ENCODE measurements around the gene TRMT44.

Gene TRMT44

GRCh38 chr4:8502836-8503585, 62.4 kb downstream of the TRMT44 start:
- no peaks in the 10 kb centered on the region for H3K79me2 ChIP-seq (ENCODE audit: insufficient read depth, low read length)
- ATAC-seq (ENCODE audit: insufficient read depth, low read depth) (no peak), DNase-seq (no peak)
- no peak overlapping the region for H3K9ac ChIP-seq (ENCODE audit: low read depth, low read length)
- no peak overlapping the region for H3K4me2 ChIP-seq (ENCODE audit: insufficient read depth, low read length)
- no peaks in the 10 kb centered on the region for H3K4me1 ChIP-seq (ENCODE audit: insufficient read depth, low read length)
- no peak overlapping the region for H3K4me3 ChIP-seq (ENCODE audit: low read depth in 1 of 2, low read length in 2 of 2)
- peaks cover 6% of the 10 kb centered on the region for H3K27me3 ChIP-seq (ENCODE audit: insufficient read depth, low read length, poor library complexity)
- H3K9me3 ChIP-seq (ENCODE audit: insufficient read depth, low read length, severe bottlenecking) = no peaks in the 10 kb centered on the region
- H3K27ac ChIP-seq (ENCODE audit: low read length) = no peak overlapping the region
- no peak overlapping the region for H2AFZ ChIP-seq (ENCODE audit: low read depth, low read length)
- H3K36me3 ChIP-seq (ENCODE audit: insufficient read depth, low read length) = no peaks in the 10 kb centered on the region
- peaks cover 6% of the 10 kb centered on the region; the same call in 1 of the 2 replicates for H4K20me1 ChIP-seq (ENCODE audit: insufficient read depth, low read length)
- TF ChIP-seq EZH2 (IDR thresholded peaks at IDR 0.05; ENCODE audit: borderline replicate concordance, low read depth, low read length, severe bottlenecking) (no peak), CTCF (IDR thresholded peaks at IDR 0.05; ENCODE audit: borderline replicate concordance, extremely low read depth, low read length, poor library complexity, severe bottlenecking) (no peak)

- Histone ChIP-seq H3K36me3 (ENCODE audit: insufficient read depth, low read length) (no peaks in the 10 kb centered on the region), H3K79me2 (ENCODE audit: insufficient read depth, low read length) (no peaks in the 10 kb centered on the region), H3K4me2 (ENCODE audit: insufficient read depth, low read length) (no peak overlapping the region), H4K20me1 (ENCODE audit: insufficient read depth, low read length) (peaks cover 6% of the 10 kb centered on the region; the same call in 1 of the 2 replicates), H2AFZ (ENCODE audit: low read depth, low read length) (no peak overlapping the region), H3K4me1 (ENCODE audit: insufficient read depth, low read length) (no peaks in the 10 kb centered on the region), H3K27me3 (ENCODE audit: insufficient read depth, low read length, poor library complexity) (peaks cover 6% of the 10 kb centered on the region), H3K9me3 (ENCODE audit: insufficient read depth, low read length, severe bottlenecking) (no peaks in the 10 kb centered on the region), H3K27ac (ENCODE audit: low read length) (no peak overlapping the region), H3K9ac (ENCODE audit: low read depth, low read length) (no peak overlapping the region), H3K4me3 (ENCODE audit: low read depth in 1 of 2, low read length in 2 of 2) (no peak overlapping the region)
- TF ChIP-seq EZH2 (IDR thresholded peaks at IDR 0.05; ENCODE audit: borderline replicate concordance, low read depth, low read length, severe bottlenecking) = no peak
- TF ChIP-seq CTCF (IDR thresholded peaks at IDR 0.05; ENCODE audit: borderline replicate concordance, extremely low read depth, low read length, poor library complexity, severe bottlenecking) = no peak
- DNase-seq (no peak), ATAC-seq (ENCODE audit: insufficient read depth, low read depth) (no peak)
These were observed 63.2 kb downstream of the TRMT44 start for GRCh38 chr4:8503801-8504200.

GRCh38 chr4:8504279-8505007, 63.9 kb downstream of the TRMT44 start:
- peaks cover 6% of the 10 kb centered on the region for H3K27me3 ChIP-seq (ENCODE audit: insufficient read depth, low read length, poor library complexity)
- TF ChIP-seq EZH2 (IDR thresholded peaks at IDR 0.05; ENCODE audit: borderline replicate concordance, low read depth, low read length, severe bottlenecking) (no peak), CTCF (IDR thresholded peaks at IDR 0.05; ENCODE audit: borderline replicate concordance, extremely low read depth, low read length, poor library complexity, severe bottlenecking) (no peak)
- peaks cover 6% of the 10 kb centered on the region; the same call in 1 of the 2 replicates for H4K20me1 ChIP-seq (ENCODE audit: insufficient read depth, low read length)
- no peak overlapping the region for H3K9ac ChIP-seq (ENCODE audit: low read depth, low read length)
- H3K27ac ChIP-seq (ENCODE audit: low read length) = no peak overlapping the region
- H3K4me3 ChIP-seq (ENCODE audit: low read depth in 1 of 2, low read length in 2 of 2) = no peak overlapping the region
- no peaks in the 10 kb centered on the region for H3K4me1 ChIP-seq (ENCODE audit: insufficient read depth, low read length)
- H2AFZ ChIP-seq (ENCODE audit: low read depth, low read length) = no peak overlapping the region
- H3K36me3 ChIP-seq (ENCODE audit: insufficient read depth, low read length) = no peaks in the 10 kb centered on the region
- DNase-seq = no peak
- no peak for ATAC-seq (ENCODE audit: insufficient read depth, low read depth)
- no peaks in the 10 kb centered on the region for H3K9me3 ChIP-seq (ENCODE audit: insufficient read depth, low read length, severe bottlenecking)
- H3K4me2 ChIP-seq (ENCODE audit: insufficient read depth, low read length) = no peak overlapping the region
- H3K79me2 ChIP-seq (ENCODE audit: insufficient read depth, low read length) = no peaks in the 10 kb centered on the region
